ENCODE measurements around the gene DNAJB2. TPM values are rescaled to one million over a fixed set of nuclear protein-coding genes. Genes with fewer than 3 reads are reported as not detected.

DNAJB2 gene
- total RNA-seq, 4 donors from 2014 or later: 58.6 to 76.5 (median 71.8) TPM

DNA sequence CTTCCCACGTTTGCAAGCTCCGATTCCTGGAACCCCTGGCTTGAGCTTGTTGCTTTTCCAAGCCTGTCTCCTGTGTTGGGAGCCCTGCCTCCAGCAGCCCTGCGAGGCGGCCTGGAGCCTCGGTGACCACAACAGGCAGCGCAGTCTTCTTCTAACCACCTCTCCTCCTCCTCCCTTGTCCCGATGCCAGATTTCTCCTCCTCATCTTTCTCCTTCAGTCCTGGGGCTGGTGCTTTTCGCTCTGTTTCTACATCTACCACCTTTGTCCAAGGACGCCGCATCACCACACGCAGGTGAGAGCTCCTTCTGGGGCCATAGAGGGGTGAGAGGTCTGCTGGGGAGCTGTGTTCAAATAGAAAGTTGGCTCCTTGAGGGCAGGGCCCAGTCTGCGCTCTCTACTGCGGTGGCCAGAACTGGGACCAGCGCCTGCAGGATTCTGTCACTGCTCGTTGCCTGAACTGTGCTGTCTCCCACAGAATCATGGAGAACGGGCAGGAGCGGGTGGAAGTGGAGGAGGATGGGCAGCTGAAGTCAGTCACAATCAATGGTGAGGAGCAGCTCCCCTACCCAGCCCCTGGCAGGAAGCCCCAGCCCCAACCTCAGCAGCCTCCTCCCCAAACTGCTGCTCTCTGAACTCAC lies 3.9 kb downstream of the DNAJB2 start:
- ATAC-seq (no peak), DNase-seq (no peak)
- Histone ChIP-seq H3K36me3 (peaks cover 3 to 48% of the 10 kb centered on the region in 2 donors), H3K9me3 (no peaks in the 10 kb centered on the region), H3K27ac (no peak overlapping the region), H3K4me3 (no peak overlapping the region), H3K27me3 (no peaks in the 10 kb centered on the region), H3K4me1 (peaks cover 15 to 16% of the 10 kb centered on the region in 2 donors)
- TF ChIP-seq, protein P1, sequence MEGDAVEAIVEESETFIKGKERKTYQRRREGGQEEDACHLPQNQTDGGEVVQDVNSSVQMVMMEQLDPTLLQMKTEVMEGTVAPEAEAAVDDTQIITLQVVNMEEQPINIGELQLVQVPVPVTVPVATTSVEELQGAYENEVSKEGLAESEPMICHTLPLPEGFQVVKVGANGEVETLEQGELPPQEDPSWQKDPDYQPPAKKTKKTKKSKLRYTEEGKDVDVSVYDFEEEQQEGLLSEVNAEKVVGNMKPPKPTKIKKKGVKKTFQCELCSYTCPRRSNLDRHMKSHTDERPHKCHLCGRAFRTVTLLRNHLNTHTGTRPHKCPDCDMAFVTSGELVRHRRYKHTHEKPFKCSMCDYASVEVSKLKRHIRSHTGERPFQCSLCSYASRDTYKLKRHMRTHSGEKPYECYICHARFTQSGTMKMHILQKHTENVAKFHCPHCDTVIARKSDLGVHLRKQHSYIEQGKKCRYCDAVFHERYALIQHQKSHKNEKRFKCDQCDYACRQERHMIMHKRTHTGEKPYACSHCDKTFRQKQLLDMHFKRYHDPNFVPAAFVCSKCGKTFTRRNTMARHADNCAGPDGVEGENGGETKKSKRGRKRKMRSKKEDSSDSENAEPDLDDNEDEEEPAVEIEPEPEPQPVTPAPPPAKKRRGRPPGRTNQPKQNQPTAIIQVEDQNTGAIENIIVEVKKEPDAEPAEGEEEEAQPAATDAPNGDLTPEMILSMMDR (IDR thresholded peaks at IDR 0.05 in 4 of 5, conservative IDR thresholded peaks at IDR 0.05 in 1 of 5): no peak
- no peak for TF ChIP-seq POLR2A (IDR thresholded peaks at IDR 0.05)
- in situ Hi-C loops (cut with MboI; ENCODE audit: low sequenced_read_pairs in 4 of 4): loop anchor here in 2 of 4 donors (25.0 kb wide), 2 partner anchors 121 to 254 kb away; partner anchors contain the start of genes CHPF (in 1 of the 2), NHEJ1 (in 1 of the 2), SLC23A3 (in 1 of the 2) and TMEM198 (in 1 of the 2)
- intact Hi-C loops (cut with DNase I; ENCODE audit: low total_unique reads): no loop called here

DNA sequence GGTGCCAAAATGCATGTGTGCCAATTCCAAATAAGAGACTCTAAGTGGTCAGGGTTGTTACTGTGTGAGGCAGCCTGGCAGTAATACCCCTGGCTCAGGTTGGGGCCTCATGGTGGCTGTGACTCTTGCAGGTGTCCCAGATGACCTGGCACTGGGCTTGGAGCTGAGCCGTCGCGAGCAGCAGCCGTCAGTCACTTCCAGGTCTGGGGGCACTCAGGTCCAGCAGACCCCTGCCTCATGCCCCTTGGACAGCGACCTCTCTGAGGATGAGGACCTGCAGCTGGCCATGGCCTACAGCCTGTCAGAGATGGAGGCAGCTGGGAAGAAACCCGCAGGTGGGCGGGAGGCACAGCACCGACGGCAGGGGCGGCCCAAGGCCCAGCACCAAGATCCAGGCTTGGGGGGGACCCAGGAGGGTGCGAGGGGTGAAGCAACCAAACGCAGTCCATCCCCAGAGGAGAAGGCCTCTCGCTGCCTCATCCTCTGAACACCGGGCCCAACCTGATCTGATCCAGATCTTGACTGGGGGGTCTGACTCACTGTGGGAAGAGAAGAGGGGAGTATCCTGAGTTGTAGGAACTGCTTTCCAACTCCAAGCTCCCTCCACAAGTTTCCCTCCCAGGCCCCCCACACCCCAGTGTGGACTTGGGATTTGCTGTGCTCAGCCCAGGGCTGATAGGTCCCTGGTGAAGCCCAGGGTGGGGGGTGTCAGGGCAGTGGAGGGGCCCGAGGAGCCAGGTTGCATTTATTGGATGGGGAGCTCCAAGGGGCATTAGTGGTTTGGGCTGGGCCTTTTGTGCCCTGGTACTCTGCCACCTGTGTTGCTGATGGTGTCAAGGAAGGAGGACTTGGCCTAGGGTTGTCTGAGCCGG lies 5.6 kb downstream of the DNAJB2 start:
- peaks cover 7% of the 10 kb centered on the region in 2 donors for H3K4me1 ChIP-seq

DNA sequence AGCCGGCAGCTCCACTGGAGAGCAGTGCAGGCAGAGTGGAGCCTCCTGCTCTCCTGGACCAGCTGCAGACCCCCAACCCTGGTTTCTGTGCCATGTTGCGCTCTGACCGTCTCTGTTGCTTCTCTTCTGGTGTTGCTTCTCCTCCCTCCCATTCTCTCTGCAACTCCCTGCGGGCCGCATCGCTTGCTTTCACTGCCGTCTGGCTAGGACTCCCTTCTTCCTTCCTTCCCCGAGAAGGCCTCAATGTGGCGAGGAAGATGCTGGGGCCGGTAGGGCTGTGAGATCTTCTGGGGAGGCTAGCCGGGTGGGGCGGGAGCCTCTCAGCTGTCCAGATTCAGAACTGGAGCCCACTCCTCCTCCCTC lies 6.2 kb downstream of the DNAJB2 start:
- DNase-seq (no peak), ATAC-seq (no peak)
- Histone ChIP-seq H3K4me1 (peaks cover under 1 to 1% of the 10 kb centered on the region in 2 donors), H3K36me3 (peaks cover 3 to 48% of the 10 kb centered on the region in 2 donors), H3K4me3 (no peak overlapping the region), H3K27ac (peak overlapping the region in 1 of 4 donors; percentile 29), H3K27me3 (no peaks in the 10 kb centered on the region), H3K9me3 (no peaks in the 10 kb centered on the region)
- in situ Hi-C loops (cut with MboI; ENCODE audit: low sequenced_read_pairs in 4 of 4): loop anchor here in 2 of 4 donors (25.0 kb wide), 2 partner anchors 123 to 252 kb away; partner anchors contain the start of genes CHPF (in 1 of the 2), NHEJ1 (in 1 of the 2), SLC23A3 (in 1 of the 2) and TMEM198 (in 1 of the 2)
- TF ChIP-seq, protein P1 (IDR thresholded peaks at IDR 0.05 in 4 of 5, conservative IDR thresholded peaks at IDR 0.05 in 1 of 5): no peak
- no peak for TF ChIP-seq POLR2A (IDR thresholded peaks at IDR 0.05)
- intact Hi-C loops (cut with DNase I; ENCODE audit: low total_unique reads): no loop called here

More for the DNA sequence above, 5.6 kb downstream of the DNAJB2 start:
- H3K27ac ChIP-seq: no peak overlapping the region
- in situ Hi-C loops (cut with MboI; ENCODE audit: low sequenced_read_pairs in 4 of 4): loop anchor here in 2 of 4 donors (25.0 kb wide), 2 partner anchors 122 to 253 kb away; partner anchors contain the start of genes CHPF (in 1 of the 2), NHEJ1 (in 1 of the 2), SLC23A3 (in 1 of the 2) and TMEM198 (in 1 of the 2)
- no peak overlapping the region for H3K4me3 ChIP-seq
- intact Hi-C loops (cut with DNase I; ENCODE audit: low total_unique reads): no loop called here
- H3K36me3 ChIP-seq: peaks cover 3 to 48% of the 10 kb centered on the region in 2 donors
- H3K27me3 ChIP-seq: no peaks in the 10 kb centered on the region
- ATAC-seq (no peak), DNase-seq (no peak)
- TF ChIP-seq POLR2A (IDR thresholded peaks at IDR 0.05): no peak
- TF ChIP-seq, protein P1 (IDR thresholded peaks at IDR 0.05 in 4 of 5, conservative IDR thresholded peaks at IDR 0.05 in 1 of 5): no peak
- H3K9me3 ChIP-seq: no peaks in the 10 kb centered on the region

DNA sequence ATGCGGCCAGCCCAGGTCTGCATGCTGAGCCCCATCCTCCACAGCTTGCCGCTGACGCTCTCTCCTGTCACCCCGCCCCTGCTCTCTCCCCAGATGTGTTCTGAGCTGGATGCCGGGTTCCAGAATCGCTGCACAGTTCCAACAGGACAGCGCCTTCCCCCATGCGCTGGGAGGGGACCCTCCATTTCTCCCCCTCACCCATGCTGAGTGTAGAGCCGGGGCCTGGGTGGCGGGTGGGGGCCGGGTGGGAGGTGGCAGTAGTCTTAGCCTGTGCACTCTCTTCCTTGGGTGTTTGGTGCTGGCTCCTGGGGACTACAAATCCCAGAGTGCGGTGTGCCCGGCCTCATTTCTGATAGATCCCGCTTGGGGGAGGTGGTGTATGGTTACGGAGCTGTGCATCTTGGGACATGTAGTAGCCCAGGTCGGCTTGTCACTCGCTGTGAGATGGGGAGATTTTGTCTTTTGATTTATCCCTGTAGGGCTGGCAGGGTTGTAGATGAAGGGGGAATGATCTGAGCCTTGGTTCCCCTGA lies 6.8 kb downstream of the DNAJB2 start:
- Histone ChIP-seq H3K9me3 (no peaks in the 10 kb centered on the region), H3K4me1 (no peaks in the 10 kb centered on the region), H3K27ac (peak overlapping the region in 3 of 4 donors; percentile 15 to 45 (median 33)), H3K4me3 (no peak overlapping the region), H3K27me3 (no peaks in the 10 kb centered on the region), H3K36me3 (peaks cover 3 to 42% of the 10 kb centered on the region in 2 donors)
- intact Hi-C loops (cut with DNase I; ENCODE audit: low total_unique reads): no loop called here
- peak; percentile 50 to 74 for ATAC-seq
- DNase-seq: peak; percentile 35 to 52
- TF ChIP-seq, protein P1 (IDR thresholded peaks at IDR 0.05 in 4 of 5, conservative IDR thresholded peaks at IDR 0.05 in 1 of 5): no peak
- TF ChIP-seq POLR2A (IDR thresholded peaks at IDR 0.05): no peak
- in situ Hi-C loops (cut with MboI; ENCODE audit: low sequenced_read_pairs in 4 of 4): loop anchor here in 2 of 4 donors (25.0 kb wide), 2 partner anchors 124 to 251 kb away; partner anchors contain the start of genes CHPF (in 1 of the 2), NHEJ1 (in 1 of the 2), SLC23A3 (in 1 of the 2) and TMEM198 (in 1 of the 2)
